RWPE2 (cell line): ENCODE results near the gene SPO11.
A peak's percentile ranks its signal among the peaks of the same experiment; 100 is the strongest.

Source experiments
- ATAC-seq: fragments of 200-7000 bp; cut with Tn5 transposase; 3 replicates; pipeline ENCODE4 v1.9.1; 2021; ENCODE audit warnings: low read depth
- DNase-seq: peaks from one replicate; pipeline ENCODE4 v3.0.0-alpha.2; 2020; ENCODE audit warnings: low spot score
- H3K27ac ChIP-seq: fragments of 450-650 bp; 2 replicates; pipeline ENCODE4 v1.5.1; 2017; ENCODE audit warnings: mild to moderate bottlenecking; ENCODE audit not compliant: poor library complexity, severe bottlenecking
- H3K27me3 ChIP-seq: fragments of 250-450 bp; sonication (Bioruptor Pico); 2 replicates; pipeline ENCODE4 v1.5.1; 2021; ENCODE audit warnings: mild to moderate bottlenecking, moderate library complexity; ENCODE audit not compliant: insufficient read depth, poor library complexity, severe bottlenecking
- H3K36me3 ChIP-seq: fragments of 250-450 bp; sonication (Bioruptor Pico); 2 replicates; pipeline ENCODE4 v1.5.1; 2020; ENCODE audit warnings: low read depth, mild to moderate bottlenecking, moderate library complexity
- H3K4me1 ChIP-seq: fragments of 250-450 bp; sonication (Bioruptor Pico); 2 replicates; pipeline ENCODE4 v1.5.1; 2021; ENCODE audit warnings: mild to moderate bottlenecking, moderate library complexity; ENCODE audit not compliant: insufficient read depth, poor library complexity, severe bottlenecking
- H3K4me3 ChIP-seq: fragments of 250-450 bp; sonication (Bioruptor Pico); 2 replicates; pipeline ENCODE4 v1.5.1; 2021; ENCODE audit warnings: mild to moderate bottlenecking, moderate library complexity; ENCODE audit not compliant: severe bottlenecking
- H3K9me3 ChIP-seq: fragments of 250-450 bp; sonication (Bioruptor Pico); 2 replicates; pipeline ENCODE4 v1.5.1; 2021; ENCODE audit warnings: mild to moderate bottlenecking, moderate library complexity; ENCODE audit not compliant: severe bottlenecking
- CTCF ChIP-seq: fragments of 450-650 bp; IDR thresholded peaks from one replicate; pipeline ENCODE4 v1.5.1; 2017; ENCODE audit warnings: mild to moderate bottlenecking, moderate library complexity; ENCODE audit not compliant: poor library complexity, severe bottlenecking

Gene SPO11

GRCh38 chr20:57385940-57386339 lies 56.3 kb downstream of the SPO11 start:
- Histone ChIP-seq H3K4me1 (peaks cover 11% of the 10 kb centered on the region), H3K9me3 (no peaks in the 10 kb centered on the region), H3K4me3 (no peak overlapping the region), H3K36me3 (no peaks in the 10 kb centered on the region; the same call in 1 of the 2 replicates), H3K27me3 (no peaks in the 10 kb centered on the region), H3K27ac (no peak overlapping the region)
- TF ChIP-seq CTCF = no peak
- ATAC-seq = no peak
- peak; percentile 77 for DNase-seq

- peak; percentile 69 for DNase-seq
- Histone ChIP-seq H3K36me3 (no peaks in the 10 kb centered on the region; the same call in 1 of the 2 replicates), H3K9me3 (no peaks in the 10 kb centered on the region), H3K27me3 (no peaks in the 10 kb centered on the region), H3K4me3 (no peak overlapping the region), H3K27ac (no peak overlapping the region), H3K4me1 (peaks cover 11% of the 10 kb centered on the region)
- no peak for ATAC-seq
- TF ChIP-seq CTCF = no peak
These were observed 57.2 kb downstream of the SPO11 start for GRCh38 chr20:57386762-57387161.

GRCh38 chr20:57387463-57387862 lies 57.9 kb downstream of the SPO11 start:
- peak; percentile 76 for DNase-seq
- no peak for TF ChIP-seq CTCF
- no peak for ATAC-seq

GRCh38 chr20:57387945-57388371 lies 58.4 kb downstream of the SPO11 start:
- no peaks in the 10 kb centered on the region for H3K27me3 ChIP-seq
- TF ChIP-seq CTCF = no peak
- H3K27ac ChIP-seq = no peak overlapping the region
- no peak overlapping the region for H3K4me3 ChIP-seq
- DNase-seq (peak; percentile 70), ATAC-seq (no peak)
- H3K36me3 ChIP-seq = no peaks in the 10 kb centered on the region
- H3K4me1 ChIP-seq = peaks cover 11% of the 10 kb centered on the region
- H3K9me3 ChIP-seq = no peaks in the 10 kb centered on the region

More at GRCh38 chr20:57387463-57387862, 57.9 kb downstream of the SPO11 start:
- H3K9me3 ChIP-seq = no peaks in the 10 kb centered on the region
- H3K4me1 ChIP-seq = peaks cover 11% of the 10 kb centered on the region
- H3K27ac ChIP-seq = no peak overlapping the region
- H3K4me3 ChIP-seq = no peak overlapping the region
- H3K36me3 ChIP-seq = no peaks in the 10 kb centered on the region; the same call in 1 of the 2 replicates
- no peaks in the 10 kb centered on the region for H3K27me3 ChIP-seq

GRCh38 chr20:57388953-57389694 lies 59.5 kb downstream of the SPO11 start:
- ATAC-seq (peak; percentile 85), DNase-seq (peak; percentile 92)
- Histone ChIP-seq H3K36me3 (no peaks in the 10 kb centered on the region), H3K27ac (peak overlapping the region; percentile 1), H3K4me3 (peak overlapping the region; percentile 27), H3K9me3 (no peaks in the 10 kb centered on the region), H3K4me1 (peaks cover 11% of the 10 kb centered on the region), H3K27me3 (no peaks in the 10 kb centered on the region)
- TF ChIP-seq CTCF = peak; percentile 67
